Measurements from ENCODE around the gene MBD3L5.
"Not testable (repeated sequence)": the region's sequence is repeated elsewhere in the genome, so short reads cannot be mapped to it uniquely, and the experiment has no call there.

Gene MBD3L5

DNA sequence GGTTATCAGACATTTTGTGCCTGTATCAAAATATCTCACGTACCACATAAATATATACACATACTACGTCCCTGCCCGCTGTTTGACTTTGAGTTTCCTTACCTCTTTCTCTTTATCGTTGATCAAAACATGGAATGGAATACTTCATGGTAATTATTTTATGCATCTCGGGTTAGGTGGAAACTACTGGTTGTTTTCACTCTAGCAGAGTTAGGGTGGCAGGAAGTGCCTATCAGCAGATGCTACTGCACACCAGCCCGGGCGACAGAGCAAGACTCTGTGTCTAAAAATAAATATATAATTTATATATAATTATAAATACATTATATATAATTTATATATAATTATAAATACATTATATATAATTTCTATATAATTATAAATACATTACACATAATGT lies 22.5 kb downstream of the MBD3L5 start:
- not testable (repeated sequence) for DNase-seq

DNA sequence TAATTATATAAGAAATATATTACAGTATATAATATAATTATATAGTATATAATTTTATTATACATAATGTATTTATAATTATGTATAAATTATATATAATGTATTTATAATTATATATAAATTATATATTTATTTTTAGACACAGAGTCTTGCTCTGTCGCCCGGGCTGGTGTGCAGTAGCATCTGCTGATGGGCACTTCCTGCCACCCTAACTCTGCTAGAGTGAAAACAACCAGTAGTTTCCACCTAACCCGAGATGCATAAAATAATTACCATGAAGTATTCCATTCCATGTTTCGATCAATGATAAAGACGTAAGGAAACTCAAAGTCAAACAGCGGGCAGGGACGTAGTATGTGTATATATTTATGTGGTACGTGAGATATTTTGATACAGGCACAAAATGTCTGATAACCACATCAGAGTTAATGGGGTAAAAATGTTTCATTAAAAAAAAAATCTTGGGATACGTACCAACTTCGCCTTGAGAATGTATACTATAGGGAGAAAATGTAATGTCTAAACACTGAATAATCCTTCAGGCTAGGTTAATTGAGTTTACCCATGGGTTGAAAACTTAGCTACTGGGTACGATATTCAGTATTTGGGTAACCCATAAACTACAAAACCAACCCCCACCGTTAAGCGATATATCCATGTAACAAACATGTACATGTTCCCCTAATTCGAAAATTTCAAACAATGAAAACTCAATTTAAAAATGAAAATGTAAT lies 24.4 kb downstream of the MBD3L5 start:
- DNase-seq: not testable (repeated sequence)

DNA sequence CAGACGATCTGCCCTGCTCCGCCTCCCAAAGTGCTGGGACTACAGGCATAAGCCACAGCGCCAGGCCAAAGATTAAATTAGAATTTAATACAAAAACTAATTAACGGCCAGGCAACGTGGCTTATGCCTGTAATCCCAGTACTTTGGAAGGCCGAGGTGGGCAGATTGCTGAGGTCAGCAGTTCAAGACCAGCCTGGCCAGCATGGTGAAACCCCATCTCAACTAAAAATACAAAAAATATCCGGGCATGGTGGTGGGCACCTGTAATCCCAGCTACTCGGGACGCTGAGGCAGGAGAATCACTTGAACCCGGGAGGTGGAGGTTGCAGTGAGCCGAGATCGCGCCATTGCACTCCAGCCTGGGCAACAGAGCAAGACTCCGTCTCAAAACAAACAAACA lies 25.3 kb downstream of the MBD3L5 start:
- not testable (repeated sequence) for DNase-seq

DNA sequence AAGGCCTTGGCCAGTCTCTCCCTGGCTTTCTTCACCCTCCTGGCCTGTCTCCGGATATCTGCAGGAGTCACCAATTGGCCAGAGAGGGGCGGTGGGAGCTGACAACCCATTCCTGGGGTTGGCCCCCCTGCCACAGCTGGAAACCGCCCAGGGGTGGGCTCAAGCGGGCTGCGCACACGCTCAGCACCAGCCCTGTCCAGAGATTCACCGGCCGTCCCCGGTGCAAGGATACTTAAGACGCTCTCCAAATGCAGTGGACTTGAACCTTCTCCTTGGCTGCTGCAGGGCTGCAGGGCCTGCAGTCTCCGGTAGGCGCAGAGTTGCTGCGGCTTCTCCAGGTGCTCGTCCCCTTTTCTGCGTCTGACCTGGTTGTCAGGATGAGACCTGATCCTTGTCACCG lies 26.0 kb downstream of the MBD3L5 start:
- not testable (repeated sequence) for DNase-seq

DNA sequence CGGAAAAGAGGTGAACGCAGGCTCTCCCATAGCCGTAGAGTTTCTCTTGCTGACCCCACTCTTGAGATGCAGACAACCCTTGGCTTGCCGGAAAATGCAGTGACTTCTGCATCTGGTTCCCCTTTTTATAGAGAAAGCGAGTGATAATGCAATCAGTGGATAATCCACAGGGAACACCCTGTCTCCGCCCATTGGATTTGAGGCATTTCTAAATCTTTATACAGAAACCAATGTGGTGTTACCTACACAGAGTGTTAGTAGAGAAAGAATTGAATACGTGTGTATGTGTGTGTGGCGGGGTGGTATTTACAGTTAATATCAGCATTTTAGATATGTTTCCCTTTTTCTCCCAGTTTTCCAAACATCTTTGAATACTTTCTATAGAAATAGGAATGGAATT lies 28.2 kb downstream of the MBD3L5 start, which contains the start of gene MBD3L3:
MBD3L3 (minus strand) TSS at position 101 of the 400 bp plus-strand sequence; CDS start at position 30, 71 bp downstream.
- not testable (repeated sequence) for DNase-seq

DNA sequence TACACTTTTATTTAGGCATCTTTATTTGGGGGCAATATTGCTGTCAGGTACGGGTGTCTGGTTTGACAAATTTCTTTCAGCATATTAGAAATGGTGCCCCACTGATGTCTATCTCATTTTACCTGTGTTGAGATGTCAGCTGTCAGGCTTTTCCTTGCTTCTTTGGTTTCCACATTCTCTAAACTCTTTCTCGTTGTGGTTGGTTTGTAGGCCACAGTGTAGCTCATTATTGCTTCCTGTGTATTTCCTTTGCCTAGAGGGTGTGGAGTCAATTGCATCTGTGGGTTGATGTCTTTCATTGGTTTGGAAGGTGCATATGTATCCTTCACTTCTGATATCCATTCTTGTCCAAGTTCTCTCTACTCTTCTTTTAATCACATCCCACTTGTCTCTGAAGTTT lies 29.6 kb downstream of the MBD3L5 start:
- not testable (repeated sequence) for DNase-seq

DNA sequence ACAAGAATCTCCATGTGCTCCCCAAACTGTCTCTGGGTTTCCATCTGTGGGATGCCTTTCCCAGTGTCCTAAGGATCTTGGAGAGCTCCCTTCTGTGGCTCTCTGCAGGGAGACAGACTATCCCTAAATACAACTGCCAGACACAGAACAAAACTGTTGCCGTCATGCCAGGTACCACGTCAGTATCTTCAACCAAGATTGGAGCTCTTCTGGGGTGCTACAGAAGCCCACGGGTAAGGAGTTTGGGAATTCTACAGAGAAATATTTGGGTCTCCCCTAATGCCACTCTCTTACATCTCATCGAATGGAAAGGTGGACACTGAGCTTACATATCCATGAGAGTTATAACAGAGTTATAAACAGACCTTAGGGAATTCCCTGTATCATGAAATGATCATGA lies 33.0 kb downstream of the MBD3L5 start:
- DNase-seq: no peak

DNA sequence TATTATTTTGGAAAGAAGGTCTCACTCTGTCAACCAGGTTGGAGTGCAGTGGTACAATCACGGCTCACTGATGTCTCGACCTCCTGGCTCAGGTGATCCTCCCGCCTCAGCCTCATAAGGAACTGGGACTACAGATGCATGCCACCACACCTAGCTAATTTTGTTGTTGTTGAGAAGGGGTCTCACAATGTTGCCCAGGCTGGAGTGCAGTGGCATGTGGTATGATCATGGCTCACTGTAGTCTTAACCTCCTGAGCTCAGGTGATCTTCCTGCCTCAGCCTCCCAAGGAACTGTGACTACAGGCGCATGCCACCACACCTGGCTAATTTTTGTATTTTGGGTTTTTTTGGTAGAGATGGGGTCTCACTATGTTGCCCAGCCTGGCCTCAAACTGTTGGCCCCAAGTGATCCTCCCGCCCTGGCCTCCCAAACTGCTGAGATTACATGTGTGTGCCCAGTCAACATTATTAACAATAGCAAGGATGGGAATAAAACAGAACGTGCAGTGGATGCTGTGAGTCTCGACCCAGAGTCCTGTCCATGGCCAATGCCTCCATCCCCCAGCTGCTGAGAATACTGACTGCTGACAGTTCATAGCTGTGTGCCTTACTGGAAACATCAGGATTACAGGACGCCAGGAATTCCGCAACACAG lies 33.5 kb downstream of the MBD3L5 start:
- no peak for DNase-seq

DNA sequence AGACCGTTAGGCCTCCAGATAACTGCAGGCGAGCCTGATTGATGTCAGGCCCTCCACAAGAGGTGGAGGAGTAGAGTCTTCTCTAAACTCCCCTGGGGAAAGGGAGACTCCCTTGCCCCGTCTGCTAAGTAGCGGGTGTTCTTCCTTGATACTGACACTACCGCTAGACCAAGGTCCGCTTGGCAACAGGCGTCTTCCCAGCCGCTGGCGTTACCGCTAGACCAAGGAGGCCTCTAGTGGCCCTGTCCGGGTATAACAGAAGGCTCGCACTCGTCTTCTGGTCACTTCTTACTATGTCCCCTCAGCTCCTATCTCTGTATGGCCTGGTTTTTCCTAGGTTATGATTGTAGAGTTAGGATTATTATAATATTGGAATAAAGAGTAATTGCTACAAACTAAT lies 36.7 kb downstream of the MBD3L5 start:
- DNase-seq: peak; percentile 30

DNA sequence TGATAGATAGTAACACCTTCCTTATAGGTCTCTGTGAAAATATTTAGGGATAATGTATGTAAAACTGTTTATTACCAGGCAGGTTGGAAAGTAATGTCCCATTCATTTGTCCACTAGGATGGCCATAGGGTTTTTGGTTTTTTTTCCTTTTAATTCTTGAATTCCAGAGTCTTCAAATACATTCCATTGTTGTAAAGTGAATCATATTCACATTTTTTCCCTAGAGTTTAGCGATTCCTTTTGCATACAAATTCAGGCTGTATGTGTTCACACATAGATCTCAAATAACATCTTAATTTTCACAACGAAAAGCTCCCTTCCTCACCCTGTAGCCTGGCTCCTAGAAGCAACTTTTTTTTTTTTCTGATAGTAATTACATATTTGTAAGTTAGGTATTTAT lies 37.3 kb downstream of the MBD3L5 start:
- DNase-seq: peak; percentile 67

DNA sequence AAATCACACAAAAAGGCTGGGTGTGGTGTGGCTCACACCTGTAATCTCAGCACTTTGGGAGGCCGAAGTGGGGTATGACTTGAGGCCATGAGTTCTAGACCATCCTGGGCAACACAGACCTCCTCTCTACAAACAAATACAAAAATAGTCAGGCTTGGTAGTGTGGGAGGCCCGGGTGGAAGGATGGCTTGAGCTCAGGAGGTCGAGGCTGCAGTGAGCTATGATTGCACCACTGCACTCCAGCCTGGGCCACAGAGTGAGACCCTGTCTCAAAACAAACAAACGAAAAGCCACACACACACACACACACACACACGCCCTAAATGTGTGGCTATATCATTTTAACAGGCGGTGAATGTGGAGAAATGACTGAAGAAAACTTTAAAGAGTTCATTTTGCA lies 38.2 kb downstream of the MBD3L5 start:
- DNase-seq: no peak

DNA sequence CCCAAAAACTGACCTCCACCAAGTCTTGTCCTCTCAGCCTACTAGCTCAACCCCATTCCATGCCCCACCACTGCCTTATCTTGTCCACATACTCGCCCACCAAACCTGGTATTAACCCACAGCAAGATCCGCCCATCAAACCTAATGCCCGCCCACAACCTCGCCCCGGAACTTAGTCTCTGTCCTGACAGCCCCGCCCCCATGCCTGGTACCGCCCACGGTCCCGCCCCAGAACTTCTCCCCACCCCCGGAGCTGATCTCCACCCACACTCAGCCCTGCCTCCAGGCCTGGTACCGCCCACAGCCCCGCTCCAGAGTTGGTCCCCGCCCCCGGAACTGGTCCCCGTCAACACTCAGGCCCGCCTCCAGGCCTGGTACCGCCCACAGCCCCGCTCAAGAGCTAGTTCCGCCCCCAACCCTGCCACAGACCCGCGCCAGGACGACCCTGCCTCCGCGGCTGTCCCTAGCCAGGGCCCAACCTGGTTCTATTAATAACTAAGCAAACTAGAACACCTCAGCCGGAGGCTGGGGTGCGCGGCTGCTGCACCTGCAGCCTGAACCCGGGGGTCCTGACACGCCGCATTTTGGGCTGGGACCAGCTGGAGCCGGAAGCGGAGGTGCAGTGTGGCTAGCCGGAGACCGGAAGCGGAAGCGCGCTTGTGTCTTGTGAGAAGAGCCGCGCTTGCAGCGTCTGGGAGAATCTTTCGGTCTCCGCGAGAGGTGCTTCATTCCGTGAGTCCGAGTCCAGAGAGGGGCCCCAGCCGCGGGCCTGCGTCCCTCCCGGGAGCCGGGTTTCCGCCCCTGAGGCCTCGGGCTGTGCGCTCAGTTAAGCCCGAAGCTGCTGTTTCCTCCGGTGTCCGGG lies 38.9 kb downstream of the MBD3L5 start, which contains the start of gene ZNF557:
ZNF557 (plus strand) TSS at position 662 of the 862 bp plus-strand sequence. CDS start 5,372 bp downstream, outside the sequence.
- DNase-seq: peak; percentile 96

DNA sequence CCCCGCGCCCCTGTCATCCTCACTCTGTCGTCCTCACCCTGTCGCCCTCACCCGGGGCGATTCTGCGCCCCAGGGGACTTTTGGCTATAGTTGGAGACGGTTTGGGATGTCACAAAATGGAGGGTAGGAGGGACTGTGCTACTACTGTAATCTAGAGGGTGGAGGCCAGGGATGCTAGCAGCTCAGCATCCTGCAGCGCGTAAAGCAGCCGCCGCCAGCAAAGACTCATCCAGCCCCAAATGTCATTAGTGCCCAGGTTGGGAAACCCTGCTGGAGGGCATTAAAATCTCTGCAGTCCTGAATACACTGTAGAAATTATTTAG lies 39.5 kb downstream of the MBD3L5 start:
- no peak for DNase-seq

DNA sequence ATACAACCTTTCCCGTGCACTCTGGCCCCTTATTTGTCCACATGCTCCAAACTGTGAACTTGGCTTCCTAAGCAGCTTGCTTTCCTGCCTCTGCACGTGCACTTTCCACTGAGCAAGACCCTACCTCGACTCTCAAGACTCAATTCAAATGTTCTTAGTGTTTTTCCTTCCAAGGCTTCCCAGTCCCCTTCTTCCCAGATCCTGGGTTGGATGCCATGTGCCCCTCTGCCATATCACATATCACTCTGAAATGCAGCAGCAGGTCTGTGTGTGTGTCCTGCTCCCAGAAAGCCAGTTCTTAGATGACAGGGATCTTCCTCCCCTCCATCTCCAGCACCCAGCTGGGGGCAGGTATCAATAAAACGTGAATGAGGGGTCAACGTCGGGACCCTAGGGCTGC lies 42.2 kb downstream of the MBD3L5 start:
- no peak for DNase-seq

DNA sequence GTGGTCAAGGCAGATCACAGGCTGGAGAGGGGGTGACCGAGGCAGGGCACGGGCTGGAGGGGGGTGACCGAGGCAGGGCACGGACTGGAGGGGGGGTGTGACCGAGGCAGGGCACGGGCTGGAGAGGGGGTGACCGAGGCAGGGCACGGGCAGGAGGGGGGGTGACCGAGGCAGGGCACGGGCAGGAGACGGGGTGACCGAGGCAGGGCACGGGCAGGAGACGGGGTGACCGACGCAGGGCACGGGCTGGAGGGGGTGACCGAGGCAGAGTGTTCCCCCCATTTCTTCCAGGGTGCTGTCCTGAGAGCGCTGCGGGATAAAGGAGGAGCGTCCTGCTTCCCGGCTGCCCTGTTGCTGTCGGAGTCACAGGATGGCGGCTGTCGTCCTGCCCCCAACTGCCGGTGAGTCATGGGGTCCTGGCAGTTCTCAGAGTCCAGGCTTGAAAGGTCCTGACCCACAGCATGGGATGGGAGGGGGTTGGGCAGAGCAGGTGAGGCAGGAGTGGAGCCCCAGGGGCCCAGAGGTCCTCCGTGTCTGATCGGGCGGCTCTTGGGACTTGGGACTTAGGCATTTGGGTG lies 44.4 kb downstream of the MBD3L5 start:
- DNase-seq: no peak

DNA sequence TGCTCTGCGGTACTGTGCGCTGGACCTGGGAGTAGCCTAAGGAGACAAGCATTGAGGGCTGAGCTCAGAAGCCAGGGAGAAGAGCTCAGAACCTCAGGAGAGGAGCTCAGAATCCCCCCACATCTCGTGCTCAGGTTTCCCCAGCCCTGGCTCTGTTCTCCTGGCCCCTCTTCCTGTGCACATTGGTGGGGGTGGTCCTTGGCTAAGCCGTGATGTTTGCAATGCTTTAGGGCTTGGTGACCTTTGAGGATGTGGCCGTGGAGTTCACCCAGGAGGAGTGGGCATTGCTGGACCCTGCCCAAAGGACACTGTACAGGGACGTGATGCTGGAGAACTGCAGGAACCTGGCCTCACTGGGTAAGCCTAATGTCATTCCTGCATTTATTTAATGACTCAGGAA lies 45.8 kb downstream of the MBD3L5 start:
- no peak for DNase-seq

DNA sequence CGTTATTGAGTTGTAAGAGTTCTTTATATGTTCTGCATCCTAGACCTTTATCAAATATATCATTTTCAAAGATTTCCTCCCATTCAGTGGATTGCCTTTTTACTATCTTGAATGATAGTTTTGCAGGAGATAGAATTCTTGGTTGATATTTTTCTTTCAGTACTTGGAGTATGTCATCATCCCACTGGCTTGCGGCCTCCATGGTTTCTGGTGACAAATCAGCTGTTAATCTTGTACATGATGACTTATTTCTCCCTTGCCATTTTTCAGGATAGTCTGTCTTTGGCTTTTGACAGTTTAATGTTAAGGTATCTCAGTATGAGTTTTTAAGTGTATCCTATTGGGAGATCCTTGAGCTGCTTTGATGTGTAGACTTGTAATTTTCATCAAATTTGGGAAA lies 47.6 kb downstream of the MBD3L5 start:
- no peak for DNase-seq
